ENCODE data around the gene TGM5. TPM values are rescaled to one million over a fixed set of nuclear protein-coding genes. Genes with fewer than 3 reads are reported as not detected.

TGM5 gene
- total and polyA plus RNA-seq, 11 donors = 1.2 TPM; not detected in 10

DNA sequence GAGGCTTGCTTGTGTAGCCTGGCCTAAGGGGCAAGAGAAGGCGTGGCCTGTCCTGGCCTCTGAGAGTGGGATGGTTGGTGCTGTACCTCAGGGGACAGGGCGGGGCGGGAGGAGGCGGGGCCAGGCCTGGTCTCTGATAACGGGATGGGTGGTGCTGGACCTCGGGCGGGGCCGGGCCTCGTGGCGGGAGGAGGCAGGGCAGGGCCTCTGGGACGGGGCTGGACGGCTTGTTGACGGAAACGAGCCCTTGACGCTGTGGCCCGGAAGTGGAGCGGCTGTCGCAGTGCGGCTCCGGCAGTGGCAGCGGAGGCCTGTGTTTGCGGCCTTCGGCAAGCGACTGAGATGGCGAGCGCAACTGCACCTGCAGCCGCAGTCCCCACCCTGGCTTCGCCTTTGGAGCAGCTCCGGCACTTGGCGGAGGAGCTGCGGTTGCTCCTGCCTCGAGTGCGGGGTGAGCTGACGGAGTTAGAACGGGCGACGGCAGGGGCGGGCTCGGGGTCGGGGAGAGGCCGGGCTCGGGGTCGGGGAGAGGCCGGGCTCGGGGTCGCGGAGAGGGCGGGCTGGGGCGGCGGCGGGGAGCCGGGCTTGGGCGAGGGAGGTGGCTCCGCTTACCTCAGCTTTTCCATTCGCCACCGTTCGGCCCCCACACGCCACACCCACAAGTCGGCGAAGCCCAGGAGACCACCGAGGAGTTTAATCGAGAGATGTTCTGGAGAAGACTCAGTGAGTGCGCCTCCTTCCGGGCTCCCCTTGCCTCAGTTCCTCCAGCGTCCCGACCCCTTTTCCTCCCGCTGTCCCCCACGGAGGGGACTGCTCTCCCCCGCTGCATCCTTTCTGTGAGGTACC is 81.3 kb downstream of the TGM5 start, which contains the start of gene CCNDBP1:
CCNDBP1 (plus strand) TSS at position 247 of the 846 bp plus-strand sequence; CDS start at position 343, 96 bp downstream.
- DNase-seq (peak; percentile 94 to 98 (median 98)), ATAC-seq (peak; percentile 98 to 99 (median 99))
- peak within 1 kb of the TSS; percentile 68 to 93 (median 84) for H3K4me3 ChIP-seq
- H3K27ac ChIP-seq = peak within 1 kb of the TSS; percentile 81 to 95 (median 91)
- peaks cover 0 to 49% (median 40%) of the 10 kb centered on the region in 12 donors for H3K4me1 ChIP-seq
- no peaks in the 10 kb centered on the region for H3K27me3 ChIP-seq
- H3K9me3 ChIP-seq = no peaks in the 10 kb centered on the region
- intact Hi-C loops (cut with DNase I) = loop anchor here in 2 of 10 donors (5.0 kb wide), 2 partner anchors 97 to 102 kb away; no protein-coding TSS in a partner anchor
- H3K36me3 ChIP-seq = peaks cover 0 to 51% (median 30%) of the 10 kb centered on the region in 9 donors
- TF ChIP-seq, protein P1, sequence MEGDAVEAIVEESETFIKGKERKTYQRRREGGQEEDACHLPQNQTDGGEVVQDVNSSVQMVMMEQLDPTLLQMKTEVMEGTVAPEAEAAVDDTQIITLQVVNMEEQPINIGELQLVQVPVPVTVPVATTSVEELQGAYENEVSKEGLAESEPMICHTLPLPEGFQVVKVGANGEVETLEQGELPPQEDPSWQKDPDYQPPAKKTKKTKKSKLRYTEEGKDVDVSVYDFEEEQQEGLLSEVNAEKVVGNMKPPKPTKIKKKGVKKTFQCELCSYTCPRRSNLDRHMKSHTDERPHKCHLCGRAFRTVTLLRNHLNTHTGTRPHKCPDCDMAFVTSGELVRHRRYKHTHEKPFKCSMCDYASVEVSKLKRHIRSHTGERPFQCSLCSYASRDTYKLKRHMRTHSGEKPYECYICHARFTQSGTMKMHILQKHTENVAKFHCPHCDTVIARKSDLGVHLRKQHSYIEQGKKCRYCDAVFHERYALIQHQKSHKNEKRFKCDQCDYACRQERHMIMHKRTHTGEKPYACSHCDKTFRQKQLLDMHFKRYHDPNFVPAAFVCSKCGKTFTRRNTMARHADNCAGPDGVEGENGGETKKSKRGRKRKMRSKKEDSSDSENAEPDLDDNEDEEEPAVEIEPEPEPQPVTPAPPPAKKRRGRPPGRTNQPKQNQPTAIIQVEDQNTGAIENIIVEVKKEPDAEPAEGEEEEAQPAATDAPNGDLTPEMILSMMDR (IDR thresholded peaks at IDR 0.05) = peak in 9 of 12 donors; percentile 24 to 57 (median 37)
- peak in 1 of 2 donors; percentile 89 for TF ChIP-seq POLR2A (IDR thresholded peaks at IDR 0.05)
- 0 to 2% (median 1%) methylated on average over 30 to 69 of the region's 69 CpGs for WGBS, 4 donors

- 64 to 73% (median 69%) methylated on average over 9 of the region's 9 CpGs for WGBS, 4 donors
- Histone ChIP-seq H3K36me3 (peaks cover 0 to 51% (median 24%) of the 10 kb centered on the region in 9 donors), H3K27me3 (no peaks in the 10 kb centered on the region), H3K4me1 (peaks cover 0 to 41% (median 32%) of the 10 kb centered on the region in 12 donors), H3K4me3 (peak overlapping the region in 10 of 12 donors; percentile 74 to 93 (median 85)), H3K27ac (peak overlapping the region in 11 of 12 donors; percentile 82 to 95 (median 92)), H3K9me3 (no peaks in the 10 kb centered on the region)
- TF ChIP-seq POLR2A (IDR thresholded peaks at IDR 0.05) = no peak
- TF ChIP-seq, protein P1 (IDR thresholded peaks at IDR 0.05) = no peak
- ATAC-seq (peak in 1 of 4 donors; percentile 2), DNase-seq (no peak)
- intact Hi-C loops (cut with DNase I) = loop anchor here in 2 of 10 donors (5.0 kb wide), 2 partner anchors 98 to 103 kb away; no protein-coding TSS in a partner anchor
These were observed 82.2 kb downstream of the TGM5 start for GRCh38 chr15:43184407-43185124.

- no peak for DNase-seq
- Histone ChIP-seq H3K36me3 (peaks cover 0 to 55% (median 22%) of the 10 kb centered on the region in 9 donors), H3K27ac (no peak overlapping the region), H3K27me3 (no peaks in the 10 kb centered on the region), H3K9me3 (no peaks in the 10 kb centered on the region), H3K4me3 (no peak overlapping the region), H3K4me1 (peaks cover 0 to 30% (median 22%) of the 10 kb centered on the region in 12 donors)
- 76 to 84% (median 82%) methylated on average over 3 of the region's 3 CpGs for WGBS, 4 donors
- no peak for ATAC-seq
- TF ChIP-seq POLR2A (IDR thresholded peaks at IDR 0.05) = no peak
- TF ChIP-seq, protein P1 (IDR thresholded peaks at IDR 0.05) = no peak
- intact Hi-C loops (cut with DNase I) = no loop called here
These were observed 83.5 kb downstream of the TGM5 start for GRCh38 chr15:43183270-43183669.

Other genes with a start within 250 kb of the TGM5 start
- gene UBR1, start 160.9 kb downstream of the TGM5 start, total RNA-seq = 10 to 100 TPM; 21.0 to 38.9 (median 25.9) TPM
- gene UBR1, start 160.9 kb downstream of the TGM5 start, polyA plus RNA-seq = 10 to 100 TPM in 1 of 2 donors, 1 to 10 TPM in 1; 4.9 to 10.4 TPM
- 10 to 100 TPM in 6 of 9 donors, 1 to 10 TPM in 3; 8.5 to 18.5 (median 12.8) TPM for gene TMEM62, start 133.3 kb downstream of the TGM5 start, total RNA-seq
- 10 to 100 TPM in 1 of 2 donors, 1 to 10 TPM in 1; 8.2 to 15.8 TPM for gene TMEM62, start 133.3 kb downstream of the TGM5 start, polyA plus RNA-seq
- 10 to 100 TPM; 48.5 to 66.8 (median 59.0) TPM for gene CCNDBP1, start 81.5 kb downstream of the TGM5 start, total RNA-seq
- 10 to 100 TPM; 29.3 to 70.1 TPM for gene CCNDBP1, start 81.5 kb downstream of the TGM5 start, polyA plus RNA-seq
- 1 to 10 TPM in 1 of 9 donors, under 1 TPM in 1, not detected in 7; 0.52 to 1.7 TPM for gene EPB42, start 45.9 kb downstream of the TGM5 start, total RNA-seq
- gene EPB42, start 45.9 kb downstream of the TGM5 start, polyA plus RNA-seq = under 1 TPM; 0.08 to 0.15 TPM
- gene TGM7, start 35.3 kb upstream of the TGM5 start, total RNA-seq = not detected
- gene TGM7, start 35.3 kb upstream of the TGM5 start, polyA plus RNA-seq = not detected
- 1 to 10 TPM; 4.2 to 9.1 (median 6.4) TPM for gene LCMT2, start 63.6 kb upstream of the TGM5 start, total RNA-seq
- 1 to 10 TPM; 1.2 to 5.4 TPM for gene LCMT2, start 63.6 kb upstream of the TGM5 start, polyA plus RNA-seq
- gene ZSCAN29, start 104.1 kb upstream of the TGM5 start, total RNA-seq = 10 to 100 TPM in 7 of 9 donors, 1 to 10 TPM in 2; 7.6 to 17.2 (median 12.4) TPM
- 1 to 10 TPM; 6.4 to 9.3 TPM for gene ZSCAN29, start 104.1 kb upstream of the TGM5 start, polyA plus RNA-seq
- 10 to 100 TPM in 7 of 9 donors, 1 to 10 TPM in 2; 9.1 to 16.7 (median 12.5) TPM for gene TUBGCP4, start 104.2 kb upstream of the TGM5 start, total RNA-seq
- 10 to 100 TPM in 1 of 2 donors, 1 to 10 TPM in 1; 5.9 to 14.5 TPM for gene TUBGCP4, start 104.2 kb upstream of the TGM5 start, polyA plus RNA-seq
- 10 to 100 TPM; 22.7 to 34.4 (median 27.8) TPM for gene TP53BP1, start 226.2 kb upstream of the TGM5 start, total RNA-seq
- 10 to 100 TPM in 1 of 2 donors, 1 to 10 TPM in 1; 7.4 to 18.9 TPM for gene TP53BP1, start 226.2 kb upstream of the TGM5 start, polyA plus RNA-seq

Measured in heart left ventricle (tissue), 16 donors.